Lung microvascular endothelial cell (primary cell): ENCODE data around the gene C1QB. TPM values are rescaled to one million over a fixed set of nuclear protein-coding genes. Genes with fewer than 3 reads are reported as not detected.
A peak's percentile ranks its signal among the peaks of the same experiment; 100 is the strongest.
"Not testable (repeated sequence)": the region's sequence is repeated elsewhere in the genome, so short reads cannot be mapped to it uniquely, and the experiment has no call there.

Experiments used
- DNase-seq, 2 donors: peaks; one replicate each; pipeline versions ENCODE4 v3.0.0 to v3.0.0-alpha.2; 2010; ENCODE audit warnings: low read depth in 2 of 2
- total RNA-seq: library from RNA; depleted of rRNA; stranded (reverse); fragments of >200 nt; gene quantifications from 2 replicates; pipeline ENCODE4 v1.2.1, GENCODE V29; 2014

Gene C1QB
- total RNA-seq, 1 donor from 2014 or later = not detected

GRCh38 chr1:22662318-22662717 is 9.3 kb downstream of the C1QB start:
- DNase-seq = peak; percentile 27 to 38

- no peak for DNase-seq
Observed at GRCh38 chr1:22662986-22663408, 10.0 kb downstream of the C1QB start.

- peak; percentile 69 to 82 for DNase-seq
Observed at GRCh38 chr1:22665752-22666151, 12.7 kb downstream of the C1QB start.

GRCh38 chr1:22666412-22666811 is 13.4 kb downstream of the C1QB start:
- no peak for DNase-seq

- DNase-seq = not testable (repeated sequence)
Observed at GRCh38 chr1:22668840-22669239, 15.8 kb downstream of the C1QB start.

GRCh38 chr1:22670352-22670975 is 17.4 kb downstream of the C1QB start:
- no peak for DNase-seq

- DNase-seq = no peak
Observed at GRCh38 chr1:22671999-22672398, 19.0 kb downstream of the C1QB start.

- peak; percentile 72 to 87 for DNase-seq
Observed at GRCh38 chr1:22673486-22674409, 20.7 kb downstream of the C1QB start.

GRCh38 chr1:22674410-22674749 is 21.3 kb downstream of the C1QB start:
- no peak for DNase-seq

GRCh38 chr1:22676151-22676550 is 23.1 kb downstream of the C1QB start:
- not testable (repeated sequence) for DNase-seq

- no peak for DNase-seq
Observed at GRCh38 chr1:22676916-22677583, 24.0 kb downstream of the C1QB start.

- peak; percentile 51 to 92 for DNase-seq
Observed at GRCh38 chr1:22677931-22678896, 25.2 kb downstream of the C1QB start.

- no peak for DNase-seq
Observed at GRCh38 chr1:22680726-22681125, 27.7 kb downstream of the C1QB start.

- no peak for DNase-seq
Observed at GRCh38 chr1:22681556-22682276, 28.7 kb downstream of the C1QB start.

- DNase-seq = no peak
Observed at GRCh38 chr1:22683547-22683946, 30.5 kb downstream of the C1QB start.

- DNase-seq = no peak
Observed at GRCh38 chr1:22685591-22686059, 32.6 kb downstream of the C1QB start.

- no peak for DNase-seq
Observed at GRCh38 chr1:22687191-22687590, 34.2 kb downstream of the C1QB start.

GRCh38 chr1:22688466-22688865 is 35.4 kb downstream of the C1QB start:
- no peak for DNase-seq

- peak; percentile 67 to 98 for DNase-seq
Observed at GRCh38 chr1:22689505-22689904, 36.5 kb downstream of the C1QB start.

- no peak for DNase-seq
Observed at GRCh38 chr1:22691031-22691753, 38.2 kb downstream of the C1QB start.
